GM12878 (cell line): ENCODE results near the gene MAP7. TPM values are rescaled to one million over a fixed set of nuclear protein-coding genes. Genes with fewer than 3 reads are reported as not detected.

Experiments used
- ATAC-seq: fragments of 200-7000 bp; cut with Tn5 transposase; 3 replicates; pipeline ENCODE4 v1.9.1; 2020; ENCODE audit warnings: mild to moderate bottlenecking, moderate library complexity
- BruUV-seq: library from RNA; stranded (reverse); fragments of 400-500 nt; replicated peaks from 2 replicates; lab custom pipeline; 2021; lab: Mats Ljungman, UMichigan
- CTCF ChIA-PET: fragments of 300-600 bp; sonication (Branson Sonifier 250); formaldehyde crosslinking; extraction: SDS; loops from one replicate; lab custom pipeline; 2021; ENCODE audit warnings: inconsistent platforms; lab: Yijun Ruan, JAX
- POLR2A ChIA-PET: fragments of 350-600 bp; formaldehyde crosslinking; extraction: SDS; loops from one replicate; lab custom pipeline; 2021; ENCODE audit warnings: inconsistent platforms; lab: Charles Lee
- RAD21 ChIA-PET: fragments of 300-600 bp; sonication (Branson Sonifier 250); formaldehyde crosslinking; loops from one replicate; lab custom pipeline; 2023; ENCODE audit warnings: antibody characterized with exemption; ENCODE audit not compliant: unreplicated experiment; lab: Charles Lee
- SMC1A ChIA-PET: fragments of 300-600 bp; sonication (Branson Sonifier 250); formaldehyde crosslinking; loops from one replicate; lab custom pipeline; 2023; ENCODE audit not compliant: unreplicated experiment, uncharacterized antibody; lab: Charles Lee
- DNase-seq: peaks from one replicate; pipeline ENCODE4 v3.0.0-alpha.2; 2011; ENCODE audit warnings: low read depth, low spot score
- FAIRE-seq: peaks from 3 replicates; lab custom pipeline; 2011; peaks lifted over from hg19 to GRCh38; lab: Jason Lieb, UNC
- H2AFZ ChIP-seq: 2 replicates; pipeline ENCODE4 v1.6.0; 2011; ENCODE audit warnings: low read depth, low read length, control low read depth; ENCODE audit not compliant: control insufficient read depth
- H3K27ac ChIP-seq: 2 replicates; pipeline ENCODE4 v1.5.1; 2011; ENCODE audit warnings: control low read depth; ENCODE audit not compliant: control insufficient read depth, insufficient read depth
- H3K27me3 ChIP-seq, 2 experiments: replicated peaks in 1 of 2; 2 replicates each; pipeline versions ENCODE4 v1.6.0 to v1.6.1; 2011; ENCODE audit warnings: low read length in 1 of 2; ENCODE audit not compliant: control insufficient read depth in 2 of 2, insufficient read depth in 2 of 2
- H3K36me3 ChIP-seq, 2 experiments: 2 replicates each; pipeline ENCODE4 v1.5.1; 2011; ENCODE audit warnings: low read length in 1 of 2; ENCODE audit not compliant: control insufficient read depth in 2 of 2, insufficient read depth in 2 of 2
- H3K4me1 ChIP-seq: 2 replicates; pipeline ENCODE4 v1.6.1; 2011; ENCODE audit warnings: mild to moderate bottlenecking, low read length, moderate library complexity, mixed read lengths; ENCODE audit not compliant: control insufficient read depth, insufficient read depth
- H3K4me2 ChIP-seq: 2 replicates; pipeline ENCODE4 v1.6.0; 2011; ENCODE audit warnings: control low read depth; ENCODE audit not compliant: control insufficient read depth, insufficient read depth
- H3K4me3 ChIP-seq: fragments of 200-600 bp; sonication (generic); 2 replicates; pipeline ENCODE4 v1.5.1; 2016
- H3K79me2 ChIP-seq: 2 replicates; pipeline ENCODE4 v1.6.0; 2011; ENCODE audit warnings: low read length; ENCODE audit not compliant: control insufficient read depth, insufficient read depth
- H3K9ac ChIP-seq: 2 replicates; pipeline ENCODE4 v1.8.0; 2011; ENCODE audit warnings: low read length, control low read depth, mixed read lengths; ENCODE audit not compliant: control insufficient read depth, insufficient read depth
- H3K9me3 ChIP-seq: replicated peaks from 3 replicates; pipeline ENCODE4 v1.5.1; 2011; ENCODE audit warnings: mild to moderate bottlenecking, low read length; ENCODE audit not compliant: control insufficient read depth, insufficient read depth
- H4K20me1 ChIP-seq: 2 replicates; pipeline ENCODE4 v1.6.0; 2011; ENCODE audit not compliant: control insufficient read depth, insufficient read depth
- BRCA1 ChIP-seq: IDR thresholded peaks from 2 replicates; pipeline ENCODE4 v1.6.1; 2011; ENCODE audit warnings: low read depth, low read length, improper control_type of control experiment
- DPF2 ChIP-seq: fragments of 450-650 bp; IDR thresholded peaks from 2 replicates; pipeline ENCODE4 v1.6.1; 2017; ENCODE audit warnings: mild to moderate bottlenecking
- FOXM1 ChIP-seq: IDR thresholded peaks from 2 replicates; pipeline ENCODE4 v1.6.1; 2012; ENCODE audit warnings: low read depth, mild to moderate bottlenecking, inconsistent platforms, low read length, moderate library complexity
- HCFC1 ChIP-seq: fragments of 150-350 bp; IDR thresholded peaks from 2 replicates; pipeline ENCODE4 v1.6.1; 2014; ENCODE audit warnings: low read length
- IRF3 ChIP-seq: fragments of 450-650 bp; IDR thresholded peaks from 2 replicates; pipeline ENCODE4 v1.6.1; 2014; ENCODE audit warnings: mild to moderate bottlenecking
- MEF2B ChIP-seq: fragments of 450-650 bp; IDR thresholded peaks from 2 replicates; pipeline ENCODE4 v1.6.1; 2018; ENCODE audit warnings: mild to moderate bottlenecking, moderate library complexity; ENCODE audit not compliant: partially characterized antibody, poor library complexity, severe bottlenecking
- NFYB ChIP-seq: IDR thresholded peaks from 2 replicates; pipeline ENCODE4 v1.6.1; 2011; ENCODE audit warnings: low read depth, mild to moderate bottlenecking, low read length, improper control_type of control experiment, moderate library complexity; ENCODE audit not compliant: insufficient read depth
- NRF1 ChIP-seq: conservative IDR thresholded peaks from 2 replicates; pipeline ENCODE4 v1.6.1; 2011; ENCODE audit warnings: mild to moderate bottlenecking, low read depth, low read length, improper control_type of control experiment
- SIN3A ChIP-seq: IDR thresholded peaks from 2 replicates; pipeline ENCODE4 v1.6.1; 2012; ENCODE audit warnings: low read depth, low read length, improper control_type of control experiment
- TAF1 ChIP-seq: IDR thresholded peaks from 2 replicates; pipeline ENCODE4 v1.6.1; 2011; ENCODE audit warnings: mild to moderate bottlenecking, low read depth, low read length, borderline replicate concordance
- WRNIP1 ChIP-seq: IDR thresholded peaks from 2 replicates; pipeline ENCODE4 v1.6.1; 2011; ENCODE audit warnings: low read depth, low read length, improper control_type of control experiment, borderline replicate concordance
- WGBS: methylation state at CpG from one replicate; pipeline ENCODE4 v1.1.6; 2016; ENCODE audit warnings: low lambda C conversion rate; ENCODE audit not compliant: insufficient replicate concordance, insufficient coverage; ENCODE audit errors: missing lambda C conversion rate; 5-methylcytosine and 5-hydroxymethylcytosine counted together
- in situ Hi-C: fragments of 300-500 bp; cut with MboI; formaldehyde crosslinking; loops from 9 replicates; pipeline ENCODE4 v1.14.3; 2018; ENCODE audit warnings: mixed read lengths
- intact Hi-C: fragments of 100-400 bp; cut with micrococcal nuclease; formaldehyde crosslinking; loops from one replicate; pipeline ENCODE4 v1.14.2; 2022; ENCODE audit not compliant: unreplicated experiment
- polyA plus RNA-seq, 11 experiments: library from polyadenylated mRNA; depleted of rRNA in 4 of 11; unstranded in 6 of 11; stranded (reverse) in 5 of 11; fragments of >200 nt; fragmentation: Nextera tagmentation in 4 of 11; fragmentation: Illumina TruSeq in 1 of 11; extraction: Ambion mirVana in 4 of 11; extraction: Trizol in 1 of 11; gene quantifications; 1 replicate in 1 of 11; 2 replicates in 10 of 11; pipeline versions ENCODE4 v1.2.1 to v1.2.3, GENCODE V29; 2011 to 2016; ENCODE audit warnings: inconsistent platforms in 2 of 11, missing spikeins in 2 of 11, low read depth in 1 of 11
- total RNA-seq, 4 experiments: library from RNA; depleted of rRNA in 3 of 4; stranded (reverse); fragments of >200 nt in 3 of 4; fragmentation: Illumina TruSeq in 1 of 4; extraction: Trizol in 1 of 4; gene quantifications; 2 replicates each; pipeline versions ENCODE4 v1.2.1 to v1.2.3, GENCODE V29; 2013 to 2021

MAP7 gene
- total and polyA plus RNA-seq, 10 of the 15 experiments (the other 5 are each of a cell fraction or from before 2014, with no cell fraction given) = 0.04 to 0.17 (median 0.08) TPM; not detected in 2

GRCh38 chr6:136334465-136334846 is 215.8 kb downstream of the MAP7 start:
- Histone ChIP-seq H3K27ac (no peak overlapping the region), H3K4me1 (no peaks in the 10 kb centered on the region), H3K36me3 (no peaks in the 10 kb centered on the region), H3K4me2 (no peak overlapping the region), H3K27me3 (no peaks in the 10 kb centered on the region; a peak in 2 of 4 replicates), H3K9ac (no peak overlapping the region)
- ChIA-PET CTCF (interaction anchor here (1.5 kb wide), 1 partner anchor 33 kb away, joined by 3 read pairs; no protein-coding TSS in a partner anchor), POLR2A (no interaction called here), RAD21 (no interaction called here)
- no peak for ATAC-seq
- in situ Hi-C loops = no loop called here
- no peak for FAIRE-seq
- BruUV-seq = no TSS peak
- no peak for DNase-seq
- TF ChIP-seq WRNIP1 (no peak), IRF3 (no peak), FOXM1 (no peak), BRCA1 (no peak), SIN3A (no peak), NRF1 (no peak), MEF2B (no peak), TAF1 (no peak), DPF2 (no peak), HCFC1 (no peak), NFYB (no peak)
- TF ChIP-seq, all 136 proteins: peak for 0
- H3K4me3 ChIP-seq = no peak overlapping the region
- no peaks in the 10 kb centered on the region for H3K79me2 ChIP-seq
- WGBS = 50% methylated on average over 12 of the region's 13 CpGs
- intact Hi-C loops = no loop called here
- no peaks in the 10 kb centered on the region for H3K9me3 ChIP-seq
- SMC1A ChIA-PET = interaction anchor here (1.7 kb wide), 1 partner anchor 10 kb away, joined by 4 read pairs; no protein-coding TSS in a partner anchor
- no peak overlapping the region for H2AFZ ChIP-seq
- H4K20me1 ChIP-seq = no peaks in the 10 kb centered on the region
